KMS-11 (cell line): ENCODE results near the gene CRIM1.

Experiments used
- H2AFZ ChIP-seq: fragments of 200-600 bp; sonication (generic); 2 replicates; pipeline ENCODE4 v1.6.1; 2016; ENCODE audit warnings: antibody characterized with exemption, mixed run types, low read depth
- H3K27ac ChIP-seq: fragments of 200-600 bp; sonication (generic); 2 replicates; pipeline ENCODE4 v1.6.1; 2016; ENCODE audit warnings: mild to moderate bottlenecking, mixed run types
- H3K27me3 ChIP-seq: fragments of 200-600 bp; sonication (generic); 2 replicates; pipeline ENCODE4 v1.6.1; 2017; ENCODE audit warnings: mild to moderate bottlenecking, low read depth, mixed run types, moderate library complexity; ENCODE audit not compliant: insufficient read depth
- H3K36me3 ChIP-seq: fragments of 200-600 bp; sonication (generic); 2 replicates; pipeline ENCODE4 v1.6.1; 2017; ENCODE audit warnings: mild to moderate bottlenecking, mixed run types; ENCODE audit not compliant: insufficient read depth
- H3K4me1 ChIP-seq: fragments of 200-600 bp; sonication (generic); 2 replicates; pipeline ENCODE4 v1.6.1; 2016; ENCODE audit warnings: mild to moderate bottlenecking, low read depth, mixed run types; ENCODE audit not compliant: poor library complexity, severe bottlenecking
- H3K4me2 ChIP-seq: fragments of 200-600 bp; sonication (generic); 2 replicates; pipeline ENCODE4 v1.7.0; 2016; ENCODE audit warnings: mild to moderate bottlenecking, mixed run types
- H3K4me3 ChIP-seq: fragments of 200-600 bp; sonication (generic); IDR thresholded peaks from 2 replicates; pipeline ENCODE4 v1.6.1; 2017; ENCODE audit warnings: low read depth, low read length, mixed read lengths; ENCODE audit not compliant: insufficient read depth
- H3K79me2 ChIP-seq: fragments of 200-600 bp; sonication (generic); 2 replicates; pipeline ENCODE4 v1.6.1; 2016; ENCODE audit warnings: low read depth, mixed run types; ENCODE audit not compliant: insufficient read depth
- H3K9ac ChIP-seq: fragments of 200-600 bp; sonication (generic); 2 replicates; pipeline ENCODE4 v1.6.1; 2016; ENCODE audit warnings: mild to moderate bottlenecking, mixed run types
- H4K20me1 ChIP-seq: fragments of 200-600 bp; sonication (generic); 2 replicates; pipeline ENCODE4 v1.6.1; 2016; ENCODE audit warnings: mild to moderate bottlenecking, mixed run types; ENCODE audit not compliant: insufficient read depth
- TF ChIP-seq, protein P1 (sequence below): fragments of 200-600 bp; sonication (generic); conservative IDR thresholded peaks from 2 replicates; pipeline ENCODE4 v1.6.1; 2017; ENCODE audit warnings: low read depth, mild to moderate bottlenecking, antibody characterized with exemption, low read length, moderate library complexity, mixed read lengths

Gene CRIM1

DNA sequence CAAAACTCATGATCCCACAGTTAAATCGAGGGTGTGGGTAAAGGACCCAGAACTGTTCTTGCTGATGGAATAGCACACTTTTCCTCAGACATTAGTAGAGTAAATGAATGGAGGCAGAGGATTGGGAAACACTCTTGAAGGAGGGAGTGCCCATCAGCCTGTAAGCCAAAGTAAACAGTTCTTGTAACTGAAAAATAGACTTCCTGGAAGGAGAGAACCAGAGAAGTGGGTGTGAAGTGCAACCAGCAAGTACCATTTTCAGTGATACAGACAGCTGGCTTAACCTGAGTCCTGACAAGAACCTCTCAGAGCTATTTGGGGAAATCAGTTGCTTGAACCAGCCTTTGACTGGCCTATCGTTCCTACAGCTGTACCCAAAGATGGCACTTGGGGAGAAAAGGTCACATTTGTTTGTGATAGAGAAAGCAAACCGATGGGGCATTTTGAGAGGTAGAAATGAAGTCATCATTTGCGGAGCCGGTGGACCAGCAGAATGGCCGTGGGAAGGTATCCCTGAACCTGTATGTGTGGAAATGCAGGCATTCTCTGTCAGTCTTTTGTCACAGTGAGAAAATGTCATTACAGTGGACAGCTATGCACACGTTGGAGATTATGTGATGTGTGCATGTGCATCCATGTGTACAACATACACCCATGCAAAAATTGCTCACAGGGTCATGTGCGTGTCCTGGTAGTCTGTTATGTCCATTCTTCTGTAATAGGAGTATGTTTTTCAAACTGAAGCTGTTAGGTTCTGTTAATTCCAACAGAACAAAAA is 17.8 kb downstream of the CRIM1 start:
- Histone ChIP-seq H2AFZ (no peak overlapping the region), H3K27ac (no peak overlapping the region), H3K4me1 (no peaks in the 10 kb centered on the region), H3K9ac (no peak overlapping the region), H3K27me3 (no peaks in the 10 kb centered on the region), H3K36me3 (no peaks in the 10 kb centered on the region), H3K4me2 (no peak overlapping the region), H4K20me1 (no peaks in the 10 kb centered on the region), H3K79me2 (peaks cover 64% of the 10 kb centered on the region; the same call in 1 of the 2 replicates), H3K4me3 (no peak overlapping the region)
- TF ChIP-seq, protein P1, sequence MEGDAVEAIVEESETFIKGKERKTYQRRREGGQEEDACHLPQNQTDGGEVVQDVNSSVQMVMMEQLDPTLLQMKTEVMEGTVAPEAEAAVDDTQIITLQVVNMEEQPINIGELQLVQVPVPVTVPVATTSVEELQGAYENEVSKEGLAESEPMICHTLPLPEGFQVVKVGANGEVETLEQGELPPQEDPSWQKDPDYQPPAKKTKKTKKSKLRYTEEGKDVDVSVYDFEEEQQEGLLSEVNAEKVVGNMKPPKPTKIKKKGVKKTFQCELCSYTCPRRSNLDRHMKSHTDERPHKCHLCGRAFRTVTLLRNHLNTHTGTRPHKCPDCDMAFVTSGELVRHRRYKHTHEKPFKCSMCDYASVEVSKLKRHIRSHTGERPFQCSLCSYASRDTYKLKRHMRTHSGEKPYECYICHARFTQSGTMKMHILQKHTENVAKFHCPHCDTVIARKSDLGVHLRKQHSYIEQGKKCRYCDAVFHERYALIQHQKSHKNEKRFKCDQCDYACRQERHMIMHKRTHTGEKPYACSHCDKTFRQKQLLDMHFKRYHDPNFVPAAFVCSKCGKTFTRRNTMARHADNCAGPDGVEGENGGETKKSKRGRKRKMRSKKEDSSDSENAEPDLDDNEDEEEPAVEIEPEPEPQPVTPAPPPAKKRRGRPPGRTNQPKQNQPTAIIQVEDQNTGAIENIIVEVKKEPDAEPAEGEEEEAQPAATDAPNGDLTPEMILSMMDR, result no peak

DNA sequence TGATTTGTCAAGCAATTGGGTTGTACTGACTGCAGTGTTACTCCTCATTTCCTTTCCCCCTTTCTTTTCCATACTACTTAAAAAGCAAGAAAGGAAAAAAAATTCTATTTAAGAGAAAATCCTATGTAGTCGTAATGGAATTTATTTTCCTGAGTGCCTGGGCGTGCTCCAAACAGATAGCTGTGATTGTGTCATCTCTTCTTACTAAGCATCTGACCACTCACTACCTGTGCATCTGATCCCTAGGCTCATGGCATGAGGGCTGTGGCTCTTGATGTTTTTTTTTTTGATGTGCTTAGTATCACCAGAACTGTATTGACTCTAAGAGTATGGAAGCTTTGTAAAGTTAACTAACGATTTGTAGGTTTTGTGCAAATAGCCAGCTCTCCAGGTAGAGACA is 19.0 kb downstream of the CRIM1 start:
- Histone ChIP-seq H3K9ac (no peak overlapping the region), H3K27ac (no peak overlapping the region), H3K4me1 (no peaks in the 10 kb centered on the region), H3K36me3 (no peaks in the 10 kb centered on the region), H3K79me2 (peaks cover 54% of the 10 kb centered on the region; the same call in 1 of the 2 replicates), H2AFZ (no peak overlapping the region), H4K20me1 (no peaks in the 10 kb centered on the region), H3K27me3 (no peaks in the 10 kb centered on the region), H3K4me3 (no peak overlapping the region), H3K4me2 (no peak overlapping the region)
- TF ChIP-seq, protein P1, result no peak

DNA sequence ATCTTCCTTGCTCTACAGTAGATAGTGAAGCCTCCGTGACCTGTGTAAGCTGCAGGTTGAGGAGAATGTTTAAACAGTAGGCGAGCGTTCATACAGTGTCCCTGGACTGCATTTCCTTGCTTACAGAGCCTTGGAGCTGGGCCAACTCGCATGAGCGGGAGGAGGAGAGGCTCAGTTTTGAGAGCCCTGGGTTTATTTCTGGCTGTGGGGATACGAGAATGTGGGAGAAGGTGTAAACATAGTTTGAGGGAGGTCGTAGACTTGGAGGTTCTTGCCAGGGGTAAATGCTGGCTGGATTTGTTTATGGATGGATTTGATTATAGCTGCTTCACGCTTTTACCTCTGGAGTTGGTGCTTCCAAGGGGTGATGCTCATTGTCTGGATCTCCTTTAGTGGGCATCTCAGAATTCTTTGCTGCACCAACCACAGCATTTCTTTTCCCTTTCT is 20.8 kb downstream of the CRIM1 start:
- TF ChIP-seq, protein P1, result no peak
- no peaks in the 10 kb centered on the region for H3K36me3 ChIP-seq
- H3K4me1 ChIP-seq, result no peaks in the 10 kb centered on the region
- no peak overlapping the region for H3K27ac ChIP-seq
- no peak overlapping the region for H2AFZ ChIP-seq
- peaks cover 51% of the 10 kb centered on the region; the same call in 1 of the 2 replicates for H3K79me2 ChIP-seq
- H3K27me3 ChIP-seq, result no peaks in the 10 kb centered on the region
- H3K9ac ChIP-seq, result no peak overlapping the region
- H3K4me2 ChIP-seq, result no peak overlapping the region
- H3K4me3 ChIP-seq, result no peak overlapping the region
- H4K20me1 ChIP-seq, result no peaks in the 10 kb centered on the region

DNA sequence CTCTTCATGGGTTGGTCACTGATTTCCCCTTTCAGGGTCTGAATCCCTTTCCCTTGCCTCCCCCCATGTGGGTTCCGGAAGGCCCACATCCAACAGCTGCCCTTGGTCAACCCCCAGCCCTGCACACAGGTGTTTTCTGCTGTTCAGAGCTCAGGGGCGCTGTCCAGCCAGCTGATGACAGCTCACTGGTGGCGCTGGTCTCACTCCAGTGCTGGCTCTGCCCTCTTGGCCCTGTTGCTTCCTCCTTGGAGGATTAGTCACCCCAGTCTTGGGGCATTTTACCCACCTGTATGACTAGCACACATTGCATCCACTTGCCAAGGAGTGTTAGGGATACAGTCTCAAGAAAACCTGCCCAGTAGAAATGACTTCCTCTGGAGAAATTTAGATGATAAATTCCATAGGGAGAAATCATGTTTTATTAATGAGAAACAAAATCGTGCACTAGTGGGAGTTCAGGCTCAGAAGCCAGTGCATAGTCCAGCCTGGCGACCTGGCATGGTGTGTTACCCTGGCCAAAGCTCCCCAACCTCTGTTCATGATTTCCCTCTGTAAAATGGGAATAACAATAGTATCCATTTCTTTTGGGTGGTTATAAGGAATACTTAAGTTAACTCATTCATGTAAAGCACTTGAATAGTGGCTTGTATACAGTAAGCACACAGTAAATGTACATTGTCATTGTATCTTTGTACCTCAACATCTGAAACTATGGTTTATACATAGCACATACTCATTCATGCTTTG is 21.6 kb downstream of the CRIM1 start:
- Histone ChIP-seq H3K4me1 (no peaks in the 10 kb centered on the region), H3K4me3 (no peak overlapping the region), H3K9ac (no peak overlapping the region), H3K36me3 (no peaks in the 10 kb centered on the region), H3K27me3 (no peaks in the 10 kb centered on the region), H3K4me2 (no peak overlapping the region), H3K27ac (no peak overlapping the region), H3K79me2 (peaks cover 43% of the 10 kb centered on the region; the same call in 1 of the 2 replicates), H2AFZ (no peak overlapping the region), H4K20me1 (no peaks in the 10 kb centered on the region)
- TF ChIP-seq, protein P1, result no peak
